ENCODE results near the gene SVEP1. TPM values are rescaled to one million over a fixed set of nuclear protein-coding genes. Genes with fewer than 3 reads are reported as not detected.
"Not testable (repeated sequence)": the region's sequence is repeated elsewhere in the genome, so short reads cannot be mapped to it uniquely, and the experiment has no call there.

Gene SVEP1
- total and polyA plus RNA-seq, 3 experiments from 2014 or later = not detected

GRCh38 chr9:110545705-110546104 lies 33.8 kb downstream of the SVEP1 start:
- no peak overlapping the region for H3K27ac ChIP-seq (ENCODE audit: low read depth, low read length)
- Mint-ChIP-seq H3K4me1 (no peaks in the 10 kb centered on the region), H3K4me3 (no peak overlapping the region), H3K27me3 (no peaks in the 10 kb centered on the region), H3K36me3 (no peaks in the 10 kb centered on the region), H3K9me3 (peaks cover 0 to 1% (median 0%) of the 10 kb centered on the region in 5 donors), H3K27ac (no peak overlapping the region)
- no peaks in the 10 kb centered on the region for H3K9me3 ChIP-seq (ENCODE audit: low read length)
- H3K36me3 ChIP-seq (ENCODE audit: insufficient read depth, low read length) = no peaks in the 10 kb centered on the region
- CTCF ChIA-PET = no interaction called here
- no peak overlapping the region for H3K4me3 ChIP-seq (ENCODE audit: low read length)
- no peak for DNase-seq
- H3K4me1 ChIP-seq (ENCODE audit: insufficient read depth, low read length) = no peaks in the 10 kb centered on the region
- POLR2A ChIA-PET = no interaction called here
- no peaks in the 10 kb centered on the region for H3K27me3 ChIP-seq (ENCODE audit: insufficient read depth, low read length, poor library complexity, severe bottlenecking)

DNA sequence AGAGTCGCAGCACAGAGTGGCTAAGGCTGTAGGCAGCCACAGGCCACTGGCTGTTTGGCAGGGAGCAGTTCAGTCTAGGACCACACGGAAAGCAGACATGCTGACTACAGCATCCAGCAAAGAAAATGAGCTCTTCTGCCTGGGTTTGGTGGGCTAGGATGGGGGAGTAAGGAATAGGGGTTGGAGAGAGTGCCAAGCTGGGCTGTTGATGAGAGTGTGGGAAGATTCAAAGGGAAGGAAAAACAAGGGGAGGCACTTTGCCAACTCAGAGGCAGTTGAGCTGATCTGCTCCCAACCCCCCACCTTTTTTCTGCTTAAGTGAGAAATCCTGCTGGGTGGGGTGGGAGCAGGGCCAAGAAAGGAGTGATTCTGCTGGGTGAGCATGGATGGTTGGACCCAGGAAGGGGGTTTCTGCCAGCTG lies 35.9 kb downstream of the SVEP1 start:
- no peak overlapping the region for H3K27ac Mint-ChIP-seq
- no peaks in the 10 kb centered on the region for H3K27me3 Mint-ChIP-seq
- H3K9me3 ChIP-seq (ENCODE audit: low read length) = no peaks in the 10 kb centered on the region
- no peaks in the 10 kb centered on the region for H3K4me1 ChIP-seq (ENCODE audit: insufficient read depth, low read length)
- no peak overlapping the region for H3K4me3 Mint-ChIP-seq
- ChIA-PET POLR2A (interaction anchor here (0.5 kb wide), 1 partner anchor 26 kb away, joined by 5 read pairs; no protein-coding TSS in a partner anchor), CTCF (no interaction called here)
- no peaks in the 10 kb centered on the region for H3K27me3 ChIP-seq (ENCODE audit: insufficient read depth, low read length, poor library complexity, severe bottlenecking)
- H3K36me3 Mint-ChIP-seq = no peaks in the 10 kb centered on the region
- H3K36me3 ChIP-seq (ENCODE audit: insufficient read depth, low read length) = no peaks in the 10 kb centered on the region
- no peak overlapping the region for H3K27ac ChIP-seq (ENCODE audit: low read depth, low read length)
- peaks cover 0 to 2% (median 1%) of the 10 kb centered on the region in 5 donors for H3K9me3 Mint-ChIP-seq
- no peak for DNase-seq
- no peaks in the 10 kb centered on the region for H3K4me1 Mint-ChIP-seq
- no peak overlapping the region for H3K4me3 ChIP-seq (ENCODE audit: low read length)

DNA sequence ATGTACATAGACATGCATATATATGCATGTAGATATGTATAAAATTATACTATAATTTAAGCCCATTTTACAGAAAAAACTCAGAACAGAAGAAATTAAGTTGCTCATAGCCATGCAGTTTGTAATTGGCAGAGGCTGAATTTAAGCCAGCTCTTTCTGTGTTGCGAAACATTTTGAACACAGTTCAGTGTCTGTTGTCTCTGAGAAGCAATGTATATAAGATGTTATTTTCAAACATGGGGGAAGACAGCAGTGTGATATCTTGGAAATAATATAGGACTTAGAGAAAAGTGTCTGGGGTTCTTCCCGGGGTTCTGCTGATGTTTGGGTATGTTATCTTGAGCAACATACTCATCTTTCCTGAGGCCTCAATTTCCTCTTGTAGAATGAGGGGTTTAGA lies 37.6 kb downstream of the SVEP1 start:
- no peak overlapping the region for H3K4me3 Mint-ChIP-seq
- ChIA-PET CTCF (no interaction called here), POLR2A (no interaction called here)
- no peaks in the 10 kb centered on the region for H3K4me1 Mint-ChIP-seq
- H3K36me3 Mint-ChIP-seq = no peaks in the 10 kb centered on the region
- Histone ChIP-seq H3K4me3 (ENCODE audit: low read length) (no peak overlapping the region), H3K27ac (ENCODE audit: low read depth, low read length) (no peak overlapping the region), H3K36me3 (ENCODE audit: insufficient read depth, low read length) (no peaks in the 10 kb centered on the region), H3K27me3 (ENCODE audit: insufficient read depth, low read length, poor library complexity, severe bottlenecking) (no peaks in the 10 kb centered on the region), H3K9me3 (ENCODE audit: low read length) (no peaks in the 10 kb centered on the region), H3K4me1 (ENCODE audit: insufficient read depth, low read length) (no peaks in the 10 kb centered on the region)
- H3K27ac Mint-ChIP-seq = no peak overlapping the region
- DNase-seq = no peak
- H3K27me3 Mint-ChIP-seq = no peaks in the 10 kb centered on the region
- peaks cover 0 to 2% (median 1%) of the 10 kb centered on the region in 5 donors for H3K9me3 Mint-ChIP-seq

DNA sequence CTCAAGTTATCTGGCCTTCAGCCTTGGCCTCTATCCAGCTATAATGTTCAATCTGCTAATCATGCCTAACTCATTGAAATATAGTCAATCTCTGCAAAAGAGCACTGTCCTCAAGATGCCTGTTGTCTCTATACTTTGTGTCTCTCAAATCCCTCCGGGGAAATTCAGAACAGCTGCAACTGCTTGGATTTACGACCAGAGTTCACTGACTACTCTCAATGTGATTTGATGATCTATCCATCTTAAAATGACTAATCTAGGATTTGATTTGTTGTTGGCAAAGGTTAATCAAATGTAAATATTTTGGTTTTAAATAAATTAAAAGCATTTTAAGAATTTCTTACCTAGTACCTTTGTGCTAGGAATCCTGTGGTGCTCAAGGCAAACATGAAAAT lies 40.9 kb downstream of the SVEP1 start:
- Histone ChIP-seq H3K4me1 (ENCODE audit: insufficient read depth, low read length) (no peaks in the 10 kb centered on the region), H3K36me3 (ENCODE audit: insufficient read depth, low read length) (no peaks in the 10 kb centered on the region), H3K4me3 (ENCODE audit: low read length) (no peak overlapping the region), H3K9me3 (ENCODE audit: low read length) (no peaks in the 10 kb centered on the region), H3K27ac (ENCODE audit: low read depth, low read length) (no peak overlapping the region), H3K27me3 (ENCODE audit: insufficient read depth, low read length, poor library complexity, severe bottlenecking) (no peaks in the 10 kb centered on the region)
- Mint-ChIP-seq H3K4me3 (no peak overlapping the region), H3K4me1 (no peaks in the 10 kb centered on the region), H3K36me3 (no peaks in the 10 kb centered on the region), H3K27me3 (no peaks in the 10 kb centered on the region), H3K27ac (no peak overlapping the region), H3K9me3 (peaks cover 0 to 6% (median 2%) of the 10 kb centered on the region in 5 donors)
- ChIA-PET POLR2A (no interaction called here), CTCF (no interaction called here)
- no peak for DNase-seq

GRCh38 chr9:110537841-110538646 lies 41.5 kb downstream of the SVEP1 start:
- H3K27me3 Mint-ChIP-seq = no peaks in the 10 kb centered on the region

DNA sequence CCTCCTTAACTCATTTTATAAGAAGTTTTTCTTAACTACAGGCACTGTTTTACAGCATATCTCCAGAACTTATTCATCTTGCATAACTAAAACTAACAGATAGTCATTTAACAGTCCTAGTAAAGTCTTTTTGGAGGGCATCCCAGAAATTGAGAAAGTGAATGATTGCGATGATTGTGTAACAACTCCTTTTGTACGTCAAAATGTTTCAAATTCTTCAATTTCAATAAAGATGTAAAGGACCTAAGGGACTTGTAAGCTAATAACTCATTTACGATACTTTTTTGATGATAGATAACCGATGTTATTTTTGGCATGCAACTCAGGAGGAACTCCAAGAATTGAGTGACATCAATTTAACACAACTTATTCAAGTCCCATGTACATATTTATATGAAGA lies 42.7 kb downstream of the SVEP1 start:
- Mint-ChIP-seq H3K9me3 (peaks cover 0 to 6% (median 2%) of the 10 kb centered on the region in 5 donors), H3K4me1 (no peaks in the 10 kb centered on the region), H3K27me3 (no peaks in the 10 kb centered on the region), H3K4me3 (no peak overlapping the region), H3K27ac (no peak overlapping the region), H3K36me3 (no peaks in the 10 kb centered on the region)
- H3K4me3 ChIP-seq (ENCODE audit: low read length) = no peak overlapping the region
- no peaks in the 10 kb centered on the region for H3K4me1 ChIP-seq (ENCODE audit: insufficient read depth, low read length)
- no peak overlapping the region for H3K27ac ChIP-seq (ENCODE audit: low read depth, low read length)
- no peak for DNase-seq
- no peaks in the 10 kb centered on the region for H3K36me3 ChIP-seq (ENCODE audit: insufficient read depth, low read length)
- H3K9me3 ChIP-seq (ENCODE audit: low read length) = no peaks in the 10 kb centered on the region
- CTCF ChIA-PET = no interaction called here
- H3K27me3 ChIP-seq (ENCODE audit: insufficient read depth, low read length, poor library complexity, severe bottlenecking) = no peaks in the 10 kb centered on the region
- POLR2A ChIA-PET = no interaction called here

More at GRCh38 chr9:110537841-110538646, 41.5 kb downstream of the SVEP1 start:
- Histone ChIP-seq H3K4me1 (ENCODE audit: insufficient read depth, low read length) (no peaks in the 10 kb centered on the region), H3K4me3 (ENCODE audit: low read length) (no peak overlapping the region), H3K9me3 (ENCODE audit: low read length) (no peaks in the 10 kb centered on the region), H3K27ac (ENCODE audit: low read depth, low read length) (no peak overlapping the region), H3K27me3 (ENCODE audit: insufficient read depth, low read length, poor library complexity, severe bottlenecking) (no peaks in the 10 kb centered on the region), H3K36me3 (ENCODE audit: insufficient read depth, low read length) (no peaks in the 10 kb centered on the region)
- no peak overlapping the region for H3K4me3 Mint-ChIP-seq
- no peaks in the 10 kb centered on the region for H3K4me1 Mint-ChIP-seq
- no peak for DNase-seq
- no peaks in the 10 kb centered on the region for H3K36me3 Mint-ChIP-seq
- peaks cover 0 to 6% (median 2%) of the 10 kb centered on the region in 5 donors for H3K9me3 Mint-ChIP-seq
- ChIA-PET CTCF (no interaction called here), POLR2A (no interaction called here)
- H3K27ac Mint-ChIP-seq = no peak overlapping the region

GRCh38 chr9:110534162-110534561 lies 45.4 kb downstream of the SVEP1 start:
- H3K27ac ChIP-seq (ENCODE audit: low read depth, low read length); H3K36me3 Mint-ChIP-seq; H3K4me1 Mint-ChIP-seq; H3K27ac Mint-ChIP-seq; H3K27me3 ChIP-seq (ENCODE audit: insufficient read depth, low read length, poor library complexity, severe bottlenecking); H3K27me3 Mint-ChIP-seq; H3K4me3 Mint-ChIP-seq; CTCF ChIA-PET; H3K9me3 ChIP-seq (ENCODE audit: low read length); DNase-seq; H3K9me3 Mint-ChIP-seq; H3K4me1 ChIP-seq (ENCODE audit: insufficient read depth, low read length); POLR2A ChIA-PET; H3K36me3 ChIP-seq (ENCODE audit: insufficient read depth, low read length); H3K4me3 ChIP-seq (ENCODE audit: low read length): not testable (repeated sequence)

DNA sequence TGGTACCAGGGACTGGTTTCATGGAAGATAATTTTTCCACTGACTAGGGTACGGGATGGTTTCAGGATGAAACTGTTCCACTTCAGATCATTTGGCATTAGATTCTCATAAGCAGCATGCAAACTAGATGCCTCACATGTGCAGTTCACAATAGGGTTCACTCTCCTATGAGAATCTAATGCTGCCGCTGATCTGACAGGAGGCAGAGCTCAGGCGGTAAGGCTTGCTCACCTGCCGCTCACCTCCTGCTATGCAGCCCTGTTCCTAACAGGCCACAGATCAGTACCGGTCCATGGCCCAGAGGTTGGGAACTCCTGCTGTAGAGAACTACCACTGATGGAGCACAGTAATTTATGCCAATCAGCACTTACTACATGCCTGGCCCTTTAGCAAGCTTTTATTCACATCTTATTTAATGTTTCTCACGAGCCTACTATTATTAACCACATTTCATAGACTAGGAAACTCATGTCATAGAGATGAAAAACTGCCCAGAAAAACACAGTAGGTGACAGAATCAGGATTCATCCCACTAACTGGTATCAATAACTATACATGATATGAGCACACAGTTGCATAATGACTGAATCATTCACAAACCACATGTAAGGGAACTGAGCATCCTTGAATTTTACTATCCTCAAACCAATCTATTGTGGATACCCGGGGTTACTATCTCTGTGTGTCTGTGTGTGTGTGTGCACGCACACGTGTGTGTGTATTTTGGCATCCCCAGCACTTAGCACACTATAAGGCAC lies 46.5 kb downstream of the SVEP1 start:
- no peaks in the 10 kb centered on the region for H3K9me3 ChIP-seq (ENCODE audit: low read length)
- H3K4me3 Mint-ChIP-seq = no peak overlapping the region
- H3K4me3 ChIP-seq (ENCODE audit: low read length) = no peak overlapping the region
- no peaks in the 10 kb centered on the region for H3K27me3 Mint-ChIP-seq
- H3K4me1 ChIP-seq (ENCODE audit: insufficient read depth, low read length) = no peaks in the 10 kb centered on the region
- no peaks in the 10 kb centered on the region for H3K4me1 Mint-ChIP-seq
- H3K27me3 ChIP-seq (ENCODE audit: insufficient read depth, low read length, poor library complexity, severe bottlenecking) = no peaks in the 10 kb centered on the region
- POLR2A ChIA-PET = no interaction called here
- no peak overlapping the region for H3K27ac Mint-ChIP-seq
- H3K36me3 ChIP-seq (ENCODE audit: insufficient read depth, low read length) = no peaks in the 10 kb centered on the region
- CTCF ChIA-PET = no interaction called here
- H3K36me3 Mint-ChIP-seq = no peaks in the 10 kb centered on the region
- DNase-seq = no peak
- peaks cover 0 to 10% (median 1%) of the 10 kb centered on the region in 5 donors for H3K9me3 Mint-ChIP-seq
- no peak overlapping the region for H3K27ac ChIP-seq (ENCODE audit: low read depth, low read length)
